Measurements from ENCODE around the gene METTL2B.
A peak's percentile ranks its signal among the peaks of the same experiment; 100 is the strongest.
"Not testable (repeated sequence)": the region's sequence is repeated elsewhere in the genome, so short reads cannot be mapped to it uniquely, and the experiment has no call there.

METTL2B gene

GRCh38 chr7:128455543-128456254 lies 20.8 kb upstream of the METTL2B start, which contains the start of gene HILPDA:
Gene HILPDA (plus strand): TSS chr7:128455878. CDS start chr7:128457269, 1,391 bp downstream.
- peak; percentile 90 for DNase-seq (ENCODE audit: low read depth)

DNA sequence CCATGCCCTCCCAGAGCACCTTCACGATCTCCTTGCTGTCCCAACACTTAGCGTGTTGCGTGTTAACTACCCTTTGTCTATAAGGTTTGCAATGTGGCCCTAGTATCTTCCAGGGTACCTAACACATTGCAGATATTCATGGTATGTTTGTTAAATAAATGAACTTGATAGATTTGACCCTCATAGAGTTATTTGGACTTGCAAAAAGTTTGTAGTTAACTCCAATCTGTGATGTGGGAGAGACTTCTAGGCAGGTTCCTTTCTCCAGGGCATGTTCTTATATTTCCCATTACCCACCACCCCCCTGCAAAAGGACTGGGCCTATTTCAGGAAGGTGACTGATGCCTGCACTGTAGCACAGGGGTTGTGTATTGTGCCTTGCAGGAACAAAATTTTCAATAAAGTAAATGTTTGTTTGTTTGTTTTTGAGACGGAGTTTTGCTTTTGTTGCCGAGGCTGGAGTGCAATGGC lies 20.3 kb upstream of the METTL2B start:
- DNase-seq (ENCODE audit: low read depth): no peak

GRCh38 chr7:128457385-128457784 lies 19.2 kb upstream of the METTL2B start:
- DNase-seq (ENCODE audit: low read depth): not testable (repeated sequence)

GRCh38 chr7:128458956-128459355 lies 17.6 kb upstream of the METTL2B start:
- no peak for DNase-seq (ENCODE audit: low read depth)

- DNase-seq (ENCODE audit: low read depth): peak; percentile 49
Observed at GRCh38 chr7:128459394-128459878, 17.1 kb upstream of the METTL2B start.

DNA sequence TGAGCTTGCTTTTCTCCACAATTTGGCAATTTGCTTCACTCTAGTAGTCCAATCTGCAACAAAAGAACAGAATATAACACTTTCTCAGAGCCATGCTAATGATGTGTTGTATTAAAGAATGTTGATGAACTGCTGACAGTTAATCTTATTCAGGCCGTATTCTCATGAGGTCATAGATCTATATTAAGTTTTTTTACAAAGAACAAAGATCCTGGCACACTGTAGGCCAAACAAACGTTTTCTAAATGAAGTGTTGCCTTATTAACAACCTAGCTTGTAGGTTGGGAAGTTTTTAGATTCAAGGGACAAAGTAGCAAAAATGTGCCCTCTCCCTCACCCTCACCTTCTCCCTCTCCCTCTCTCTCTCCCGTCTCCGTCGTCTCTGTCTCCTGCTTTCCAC lies 14.1 kb upstream of the METTL2B start:
- no peak for DNase-seq (ENCODE audit: low read depth)

DNA sequence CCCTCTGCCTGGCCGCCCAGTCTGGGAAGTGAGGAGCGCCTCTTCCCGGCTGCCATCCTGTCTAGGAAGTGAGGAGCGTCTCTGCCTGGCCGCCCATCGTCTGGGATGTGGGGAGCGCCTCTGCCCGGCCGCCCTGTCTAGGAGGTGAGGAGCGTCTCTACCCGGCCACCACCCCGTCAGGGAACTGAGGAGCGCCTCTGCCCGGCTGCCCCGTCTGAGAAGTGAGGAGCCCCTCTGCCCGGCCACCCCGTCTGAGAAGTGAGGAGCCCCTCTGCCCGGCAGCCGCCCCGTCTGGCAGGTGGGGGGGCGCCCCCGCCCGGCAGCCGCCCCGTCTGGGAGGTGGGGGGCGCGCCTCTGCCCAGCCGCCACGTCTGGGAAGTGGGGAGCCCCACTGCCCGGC lies 13.2 kb upstream of the METTL2B start:
- not testable (repeated sequence) for DNase-seq (ENCODE audit: low read depth)

DNA sequence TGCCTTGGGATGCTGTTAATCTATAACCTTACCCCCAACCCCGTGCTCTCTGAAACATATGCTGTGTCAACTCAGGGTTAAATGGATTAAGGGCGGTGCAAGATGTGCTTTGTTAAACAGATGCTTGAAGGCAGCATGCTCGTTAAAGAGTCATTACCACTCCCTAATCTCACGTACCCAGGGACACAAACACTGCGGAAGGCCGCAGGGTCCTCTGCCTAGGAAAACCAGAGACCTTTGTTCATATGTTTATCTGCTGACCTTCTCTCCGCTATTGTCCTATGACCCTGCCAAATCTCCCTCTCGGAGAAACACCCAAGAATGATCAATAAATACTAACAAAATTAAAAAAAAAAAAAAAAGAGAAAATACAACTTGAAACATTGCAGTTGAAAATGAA lies 12.6 kb upstream of the METTL2B start:
- DNase-seq (ENCODE audit: low read depth): not testable (repeated sequence)

DNA sequence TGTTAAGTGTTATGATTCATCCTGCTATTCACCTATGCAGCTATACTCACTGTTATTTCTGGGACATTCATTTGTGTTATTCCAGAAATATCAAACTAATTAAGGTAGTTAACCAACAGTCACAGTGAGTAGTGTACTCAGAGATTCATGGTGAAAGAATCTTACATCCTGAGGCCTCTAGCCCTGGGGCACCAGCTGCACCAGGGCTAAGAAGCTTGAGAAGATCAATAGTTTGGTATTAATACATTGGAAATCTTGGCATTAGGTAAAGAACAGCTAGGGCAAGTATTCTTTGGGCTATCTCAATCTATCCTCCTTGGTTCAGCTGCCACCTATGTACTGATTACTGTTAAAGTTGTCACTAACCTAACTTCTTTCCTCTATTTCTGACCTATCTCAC lies 9.7 kb upstream of the METTL2B start:
- not testable (repeated sequence) for DNase-seq (ENCODE audit: low read depth)

- not testable (repeated sequence) for DNase-seq (ENCODE audit: low read depth)
Observed at GRCh38 chr7:128477336-128477690, 765 bp downstream of the METTL2B start.

GRCh38 chr7:128479082-128479481 lies 2.5 kb downstream of the METTL2B start:
- DNase-seq (ENCODE audit: low read depth): not testable (repeated sequence)

GRCh38 chr7:128488134-128488533 lies 11.6 kb downstream of the METTL2B start:
- DNase-seq (ENCODE audit: low read depth): not testable (repeated sequence)

- DNase-seq (ENCODE audit: low read depth): no peak
Observed at GRCh38 chr7:128497405-128497804, 20.9 kb downstream of the METTL2B start.

DNA sequence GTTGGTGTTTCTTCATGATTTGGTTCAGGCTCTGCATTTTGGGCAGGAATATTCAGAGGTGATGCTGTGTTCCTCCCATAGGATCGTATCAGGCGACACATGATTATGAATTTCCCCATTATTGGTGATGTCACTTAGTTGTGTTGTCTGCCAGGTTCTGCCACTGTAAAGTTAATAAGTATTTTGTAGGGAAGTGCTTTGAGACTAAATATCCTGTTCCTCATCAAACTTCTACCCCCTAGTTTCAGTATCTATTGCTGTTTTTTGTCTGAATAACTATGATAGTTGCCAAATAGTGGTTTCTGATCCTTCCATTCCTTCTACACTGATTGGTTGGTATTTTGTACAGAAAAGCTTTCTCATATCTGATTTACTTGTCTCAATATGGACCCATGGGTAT lies 28.9 kb downstream of the METTL2B start:
- not testable (repeated sequence) for DNase-seq (ENCODE audit: low read depth)

GRCh38 chr7:128506819-128507218 lies 30.3 kb downstream of the METTL2B start:
- DNase-seq (ENCODE audit: low read depth): not testable (repeated sequence)

DNA sequence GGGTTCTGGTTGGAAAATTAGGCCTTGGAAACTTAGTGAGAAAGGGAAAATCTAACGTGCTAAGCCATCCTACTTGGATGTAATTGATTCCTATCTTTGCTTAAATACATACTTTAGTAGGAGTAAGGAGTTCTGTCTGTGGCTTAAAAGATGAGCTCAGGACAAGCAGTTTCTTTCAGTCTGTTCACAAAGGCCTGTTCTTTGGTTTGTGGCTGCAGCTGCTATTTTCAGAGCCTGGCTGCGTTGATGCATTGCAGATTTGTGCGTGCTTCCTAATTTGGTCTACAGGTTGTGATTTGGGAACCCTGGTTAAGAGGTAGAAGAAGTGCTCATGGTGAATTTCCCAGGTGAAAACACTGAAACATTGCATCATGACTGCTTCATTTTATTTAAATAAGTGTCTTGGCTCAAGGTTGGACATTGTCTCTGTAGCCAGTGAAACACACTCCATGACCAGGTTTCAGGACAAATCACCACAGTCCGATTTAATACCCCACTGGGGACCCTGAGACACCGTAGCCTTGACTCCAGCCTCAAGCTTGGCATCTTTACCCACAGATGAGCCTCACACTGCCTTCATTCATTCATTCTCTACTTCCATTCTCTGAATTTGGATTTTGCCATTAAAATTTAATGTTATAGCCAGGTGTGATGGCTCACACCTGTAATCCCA lies 30.9 kb downstream of the METTL2B start:
- DNase-seq (ENCODE audit: low read depth): not testable (repeated sequence)

GRCh38 chr7:128511692-128512091 lies 35.1 kb downstream of the METTL2B start:
- DNase-seq (ENCODE audit: low read depth): not testable (repeated sequence)

- DNase-seq (ENCODE audit: low read depth): not testable (repeated sequence)
Observed at GRCh38 chr7:128515232-128515631, 38.7 kb downstream of the METTL2B start.

DNA sequence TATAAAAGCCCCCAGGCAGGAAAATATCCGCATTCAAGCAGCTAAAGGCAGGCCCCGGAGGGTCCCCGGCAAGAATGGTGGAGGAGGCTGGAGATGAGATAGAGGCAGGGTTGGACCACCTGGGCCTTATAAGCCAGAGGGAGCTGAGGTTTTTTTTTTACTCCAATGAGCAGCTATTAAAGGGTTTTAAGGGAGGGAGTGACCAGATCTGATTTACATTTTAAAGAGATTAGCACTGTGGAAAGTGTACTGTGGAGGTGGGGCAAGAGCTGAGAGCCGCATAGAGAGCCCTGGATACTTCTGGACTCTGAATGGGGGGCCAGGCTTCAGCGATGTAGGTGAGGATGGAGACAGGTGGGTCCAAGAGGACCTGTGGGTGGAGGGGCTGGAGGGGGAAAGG lies 40.5 kb downstream of the METTL2B start:
- not testable (repeated sequence) for DNase-seq (ENCODE audit: low read depth)

- peak; percentile 57 for DNase-seq (ENCODE audit: low read depth)
Observed at GRCh38 chr7:128523226-128523931, 46.8 kb downstream of the METTL2B start.

GRCh38 chr7:128523932-128524524 lies 47.5 kb downstream of the METTL2B start:
- DNase-seq (ENCODE audit: low read depth): not testable (repeated sequence)

- DNase-seq (ENCODE audit: low read depth): not testable (repeated sequence)
Observed at GRCh38 chr7:128525584-128525983, 49.0 kb downstream of the METTL2B start.

All from T-helper 22 cell (primary cell).